ENCODE measurements around the gene KIF13A. TPM values are rescaled to one million over a fixed set of nuclear protein-coding genes. Genes with fewer than 3 reads are reported as not detected.

Gene KIF13A
- total and polyA plus RNA-seq, 12 donors: 16.7 to 198 (median 97.8) TPM

DNA sequence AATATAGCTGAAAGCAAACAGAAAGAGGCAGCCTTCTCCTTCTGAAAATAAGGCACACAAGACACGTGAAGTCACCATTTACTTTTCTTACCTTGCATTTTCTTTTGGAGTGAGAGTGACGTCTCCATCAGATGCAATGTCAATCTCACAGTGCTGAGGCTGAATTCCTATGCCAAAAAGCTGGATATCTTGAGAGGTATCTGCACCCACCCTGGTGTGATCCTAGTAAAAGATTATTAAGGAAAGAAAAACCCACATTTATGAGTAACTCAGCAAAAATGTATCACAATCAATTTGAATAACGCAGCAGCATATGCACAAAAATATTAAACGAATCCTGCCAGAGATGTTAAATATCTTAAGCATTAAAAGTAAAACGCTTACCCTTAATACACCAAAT is 159.3 kb downstream of the KIF13A start:
- peaks cover 0 to 98% (median 56%) of the 10 kb centered on the region in 9 donors for H3K36me3 ChIP-seq
- no peak overlapping the region for H3K4me3 ChIP-seq
- DNase-seq (no peak), ATAC-seq (no peak)
- H3K27ac ChIP-seq: no peak overlapping the region
- TF ChIP-seq, protein P1, sequence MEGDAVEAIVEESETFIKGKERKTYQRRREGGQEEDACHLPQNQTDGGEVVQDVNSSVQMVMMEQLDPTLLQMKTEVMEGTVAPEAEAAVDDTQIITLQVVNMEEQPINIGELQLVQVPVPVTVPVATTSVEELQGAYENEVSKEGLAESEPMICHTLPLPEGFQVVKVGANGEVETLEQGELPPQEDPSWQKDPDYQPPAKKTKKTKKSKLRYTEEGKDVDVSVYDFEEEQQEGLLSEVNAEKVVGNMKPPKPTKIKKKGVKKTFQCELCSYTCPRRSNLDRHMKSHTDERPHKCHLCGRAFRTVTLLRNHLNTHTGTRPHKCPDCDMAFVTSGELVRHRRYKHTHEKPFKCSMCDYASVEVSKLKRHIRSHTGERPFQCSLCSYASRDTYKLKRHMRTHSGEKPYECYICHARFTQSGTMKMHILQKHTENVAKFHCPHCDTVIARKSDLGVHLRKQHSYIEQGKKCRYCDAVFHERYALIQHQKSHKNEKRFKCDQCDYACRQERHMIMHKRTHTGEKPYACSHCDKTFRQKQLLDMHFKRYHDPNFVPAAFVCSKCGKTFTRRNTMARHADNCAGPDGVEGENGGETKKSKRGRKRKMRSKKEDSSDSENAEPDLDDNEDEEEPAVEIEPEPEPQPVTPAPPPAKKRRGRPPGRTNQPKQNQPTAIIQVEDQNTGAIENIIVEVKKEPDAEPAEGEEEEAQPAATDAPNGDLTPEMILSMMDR (IDR thresholded peaks at IDR 0.05): no peak
- intact Hi-C loops (cut with DNase I): loop anchor here in 1 of 10 donors (10.0 kb wide), 1 partner anchor 297 kb away; the partner anchor contains the start of gene NHLRC1
- no peaks in the 10 kb centered on the region for H3K9me3 ChIP-seq
- H3K27me3 ChIP-seq: no peaks in the 10 kb centered on the region
- peaks cover 0 to 17% (median 11%) of the 10 kb centered on the region in 9 donors for H3K4me1 ChIP-seq
- WGBS, 2 donors: 90 to 92% methylated on average over 5 of the region's 5 CpGs

DNA sequence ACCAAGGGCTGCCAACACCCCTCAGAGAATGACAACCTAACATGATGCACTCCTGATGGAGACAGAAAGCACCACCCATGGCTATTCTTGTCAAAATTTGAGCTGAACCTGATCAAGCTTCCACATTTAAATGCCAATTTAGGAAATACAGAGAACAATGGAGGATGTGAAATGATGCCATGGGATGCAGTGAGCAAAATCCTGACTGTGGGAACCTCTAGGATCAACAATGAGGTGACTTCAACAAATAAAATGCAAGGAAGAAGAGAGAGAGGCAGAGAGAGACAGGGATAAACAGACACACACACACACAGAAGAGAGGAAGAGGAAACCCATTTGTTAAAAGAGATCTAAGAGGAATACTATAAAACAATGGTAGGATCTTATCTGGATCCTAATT is 161.1 kb downstream of the KIF13A start:
- H3K9me3 ChIP-seq: no peaks in the 10 kb centered on the region
- no peak overlapping the region for H3K27ac ChIP-seq
- ATAC-seq (no peak), DNase-seq (no peak)
- H3K4me3 ChIP-seq: no peak overlapping the region
- intact Hi-C loops (cut with DNase I): loop anchor here in 1 of 10 donors (10.0 kb wide), 1 partner anchor 298 kb away; the partner anchor contains the start of gene NHLRC1
- no peaks in the 10 kb centered on the region for H3K27me3 ChIP-seq
- TF ChIP-seq, protein P1 (IDR thresholded peaks at IDR 0.05): no peak
- peaks cover 0 to 98% (median 55%) of the 10 kb centered on the region in 9 donors for H3K36me3 ChIP-seq
- peaks cover 0 to 10% (median 8%) of the 10 kb centered on the region in 9 donors for H3K4me1 ChIP-seq

DNA sequence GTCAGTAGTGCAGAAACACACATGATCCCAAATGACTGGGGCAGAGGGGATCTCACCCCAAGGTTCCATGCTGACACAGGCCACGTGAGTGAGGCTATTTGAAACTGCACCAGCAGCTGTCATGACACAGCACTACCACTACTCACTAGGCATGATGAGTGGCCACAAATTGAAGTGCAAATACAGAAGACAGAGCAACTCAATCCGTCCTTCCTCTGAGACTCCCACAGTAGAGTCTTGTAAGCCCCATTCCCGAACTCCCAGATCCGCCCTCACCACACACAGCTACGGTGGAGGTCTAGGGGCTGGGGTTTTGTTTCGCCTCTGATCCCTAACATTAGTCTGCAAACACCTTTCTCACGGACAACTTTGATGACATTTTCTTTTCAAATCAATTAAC is 167.4 kb downstream of the KIF13A start:
- H3K27me3 ChIP-seq: no peaks in the 10 kb centered on the region
- peaks cover 0 to 84% (median 27%) of the 10 kb centered on the region in 9 donors for H3K36me3 ChIP-seq
- H3K27ac ChIP-seq: no peak overlapping the region
- DNase-seq: no peak
- H3K4me3 ChIP-seq: no peak overlapping the region
- TF ChIP-seq, protein P1 (IDR thresholded peaks at IDR 0.05): peak in 1 of 9 donors; percentile 15
- ATAC-seq: peak in 4 of 8 donors; percentile 31 to 61 (median 52)
- intact Hi-C loops (cut with DNase I): loop anchor here in 1 of 10 donors (10.0 kb wide), 1 partner anchor 305 kb away; the partner anchor contains the start of gene NHLRC1
- no peaks in the 10 kb centered on the region for H3K9me3 ChIP-seq
- H3K4me1 ChIP-seq: no peaks in the 10 kb centered on the region
- WGBS, 2 donors: 87 to 89% methylated on average over 7 of the region's 7 CpGs

DNA sequence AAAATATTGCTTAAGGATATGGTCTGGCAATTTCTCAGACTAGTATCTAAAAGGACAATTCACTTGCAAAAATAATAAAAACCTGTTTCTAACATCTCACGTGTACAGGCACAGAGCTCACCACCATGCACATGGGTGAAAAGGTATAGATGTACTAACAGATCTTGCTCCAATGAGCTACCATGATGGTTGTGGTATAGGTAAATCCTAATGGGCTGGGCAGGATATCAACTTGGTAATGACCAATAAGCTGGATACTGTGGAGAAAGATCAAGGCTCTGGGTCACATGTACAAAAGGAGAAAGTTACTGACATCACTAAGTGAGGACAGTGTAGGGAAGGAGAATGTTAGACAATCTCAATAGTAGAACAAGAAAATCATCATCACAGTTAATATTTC is 169.7 kb downstream of the KIF13A start:
- H3K27me3 ChIP-seq: no peaks in the 10 kb centered on the region
- ATAC-seq (no peak), DNase-seq (no peak)
- no peaks in the 10 kb centered on the region for H3K4me1 ChIP-seq
- no peaks in the 10 kb centered on the region for H3K9me3 ChIP-seq
- peaks cover 0 to 81% (median 30%) of the 10 kb centered on the region in 9 donors for H3K36me3 ChIP-seq
- whole genome bisulfite sequencing, 2 donors: 86 to 88% methylated on average over 1 of the region's 1 CpG
- intact Hi-C loops (cut with DNase I): loop anchor here in 3 of 10 donors (5.0 to 10.0 kb wide), 3 partner anchors 223 to 660 kb away; partner anchors contain the start of gene NHLRC1 (in 1 of the 3)
- H3K27ac ChIP-seq: no peak overlapping the region
- TF ChIP-seq, protein P1 (IDR thresholded peaks at IDR 0.05): no peak
- H3K4me3 ChIP-seq: no peak overlapping the region
